ENCODE data around the gene PTGFRN. TPM values are rescaled to one million over a fixed set of nuclear protein-coding genes. Genes with fewer than 3 reads are reported as not detected.
"Not testable (repeated sequence)": the region's sequence is repeated elsewhere in the genome, so short reads cannot be mapped to it uniquely, and the experiment has no call there.

Gene PTGFRN
- total and polyA plus RNA-seq, 2 of the 8 experiments (the other 6 are each of a cell fraction or from before 2014, with no cell fraction given), result 13.0 to 32.6 TPM

DNA sequence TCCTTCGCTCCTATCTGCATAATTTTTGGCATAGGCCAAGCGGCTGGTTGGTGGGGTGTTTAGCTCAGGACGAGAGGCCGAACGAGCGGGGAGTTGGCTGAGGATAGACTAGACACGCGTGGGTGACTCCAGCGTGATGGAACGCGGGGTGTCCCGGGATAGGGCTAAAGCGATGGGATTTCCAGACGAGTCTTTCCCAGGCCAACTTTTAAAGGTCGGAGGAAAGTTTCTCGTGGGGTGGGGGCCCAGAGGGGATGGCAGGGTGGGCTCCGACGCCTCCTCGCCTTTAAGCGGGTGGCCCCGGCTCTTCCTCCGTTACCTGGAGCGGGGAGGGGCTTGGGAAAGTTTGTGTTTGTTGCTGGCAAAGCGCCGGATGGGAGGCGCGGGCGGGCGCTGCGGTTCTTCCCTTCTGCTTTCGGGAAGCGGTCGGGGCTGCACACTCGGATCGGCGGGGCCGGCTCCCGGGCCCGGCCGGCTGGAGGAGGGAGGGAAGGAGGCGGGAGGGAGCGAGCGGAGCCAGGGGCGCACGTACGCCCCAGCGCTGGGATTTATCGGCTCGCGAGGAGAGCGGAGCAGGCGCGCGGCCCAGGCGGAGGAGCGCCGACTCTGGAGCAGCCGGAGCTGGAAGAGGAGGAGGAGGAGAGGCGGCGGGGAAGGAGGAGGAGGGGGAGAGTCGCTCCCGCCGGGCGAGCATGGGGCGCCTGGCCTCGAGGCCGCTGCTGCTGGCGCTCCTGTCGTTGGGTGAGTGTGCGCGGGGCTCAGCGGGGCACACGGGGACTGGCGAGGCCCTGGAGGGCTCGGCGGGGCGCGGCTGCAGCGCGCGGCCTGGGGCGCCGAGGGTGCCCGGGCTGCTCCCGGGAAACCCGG, at the start of gene PTGFRN (continued):
- TF ChIP-seq PHF8 (conservative IDR thresholded peaks at IDR 0.05; ENCODE audit: low read depth, low read length) (peak; percentile 54; the same call in 1 of the 2 replicates), SIN3A (conservative IDR thresholded peaks at IDR 0.05 in 1 of 2, IDR thresholded peaks at IDR 0.05 in 1 of 2; ENCODE audit: low read depth in 1 of 2, low read length in 2 of 2) (peak in 1 of 2 experiments; percentile 65; a peak in 1 of 4 replicates), EZH2 (IDR thresholded peaks at IDR 0.05; ENCODE audit: low read depth, low read length, severe bottlenecking) (no peak)
- TF ChIP-seq, protein P1, sequence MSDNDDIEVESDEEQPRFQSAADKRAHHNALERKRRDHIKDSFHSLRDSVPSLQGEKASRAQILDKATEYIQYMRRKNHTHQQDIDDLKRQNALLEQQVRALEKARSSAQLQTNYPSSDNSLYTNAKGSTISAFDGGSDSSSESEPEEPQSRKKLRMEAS (IDR thresholded peaks at IDR 0.05), result peak; percentile 38; the same call in 1 of the 2 replicates

DNA sequence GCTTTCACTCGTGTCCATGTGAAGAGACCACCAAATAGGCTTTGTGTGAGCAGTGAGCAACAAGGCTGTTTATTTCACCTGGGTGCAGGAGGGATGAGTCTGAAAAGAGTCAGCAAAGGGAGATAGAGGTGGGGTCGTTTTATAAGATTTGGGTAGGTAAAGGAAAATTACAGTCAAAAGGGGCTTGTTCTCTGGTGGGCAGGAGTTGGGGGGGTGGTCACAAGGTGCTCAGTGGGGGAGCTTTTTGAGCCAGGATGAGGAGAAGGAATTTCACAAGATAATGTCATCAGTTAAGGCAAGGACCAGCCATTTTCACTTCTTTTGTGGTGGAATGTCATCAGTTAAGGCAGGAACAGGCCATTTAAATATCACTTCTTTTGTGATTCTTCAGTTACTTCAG, 49.5 kb upstream of the PTGFRN start:
- H3K36me3 ChIP-seq (ENCODE audit: control insufficient read depth in 2 of 4, insufficient read depth in 4 of 4, low read length in 3 of 4); H3K27me3 ChIP-seq (replicated peaks in 1 of 4; ENCODE audit: control insufficient read depth in 3 of 4, extremely low read depth in 1 of 4, insufficient read depth in 3 of 4, low read length in 3 of 4); H3K79me2 ChIP-seq (ENCODE audit: control insufficient read depth in 1 of 2, insufficient read depth in 2 of 2, low read length in 2 of 2); POLR2A ChIA-PET (ENCODE audit: partially characterized antibody); H3K18ac ChIP-seq (ENCODE audit: extremely low read depth, low read length); H2BK120ac ChIP-seq (replicated peaks; ENCODE audit: low read depth, low read length); H3K4me2 ChIP-seq (ENCODE audit: insufficient read depth in 1 of 2, low read depth in 2 of 2, low read length in 2 of 2); H4K20me1 ChIP-seq (replicated peaks in 1 of 2; ENCODE audit: control insufficient read depth in 1 of 2, insufficient read depth in 2 of 2, low read length in 2 of 2); H2AK5ac ChIP-seq (ENCODE audit: low read depth, low read length); H3K4me3 ChIP-seq (ENCODE audit: extremely low read depth in 1 of 4, insufficient read depth in 2 of 4, low read depth in 3 of 4, low read length in 4 of 4); H2BK5ac ChIP-seq (ENCODE audit: low read depth, low read length); H2AFZ ChIP-seq (ENCODE audit: low read length); H4K5ac ChIP-seq (ENCODE audit: insufficient read length, low read depth, low read length); H2BK20ac ChIP-seq (ENCODE audit: low read length); H3K9me3 ChIP-seq (ENCODE audit: insufficient read depth in 2 of 2, low read depth in 1 of 2, low read length in 1 of 2); H3K23ac ChIP-seq (ENCODE audit: insufficient read length); H3K9ac ChIP-seq (replicated peaks in 1 of 4; ENCODE audit: extremely low read depth in 1 of 4, low read depth in 3 of 4, low read length in 3 of 4); DNase-seq (ENCODE audit: low read depth in 1 of 2, low spot score in 2 of 2); H3K56ac ChIP-seq (replicated peaks; ENCODE audit: insufficient read length, low read depth, low read length); H4K8ac ChIP-seq (ENCODE audit: extremely low read depth, insufficient read depth, low read length); FAIRE-seq; H3K4ac ChIP-seq (replicated peaks; ENCODE audit: insufficient read length, low read depth, low read length); H3K14ac ChIP-seq (ENCODE audit: insufficient read length); H2BK15ac ChIP-seq (ENCODE audit: low read length); H3K79me1 ChIP-seq (ENCODE audit: low read depth, low read length); H3K23me2 ChIP-seq (ENCODE audit: low read depth, low read length); H3K27ac ChIP-seq (ENCODE audit: low read depth, low read length): not testable (repeated sequence)
- peaks cover 6 to 16% (median 12%) of the 10 kb centered on the region in 4 experiments; a peak in 5 of 7 replicates for H3K4me1 ChIP-seq (replicated peaks in 1 of 4; ENCODE audit: control insufficient read depth in 3 of 4, insufficient read depth in 4 of 4, low read length in 3 of 4)
- CTCF ChIA-PET (ENCODE audit: partially characterized antibody), result interaction anchor here (0.6 kb wide), 1 partner anchor 75 kb away, joined by 3 read pairs; no protein-coding TSS in a partner anchor
- peak overlapping the region; percentile 22 for H4K91ac ChIP-seq (replicated peaks; ENCODE audit: insufficient read length, low read length)
- 83% methylated on average over 2 of the region's 2 CpGs; no CpG with 5 or more reads in 1 of the 2 experiments for WGBS, 2 experiments (ENCODE audit: extremely low coverage in 1 of 2, insufficient coverage in 1 of 2, insufficient read length in 1 of 2, insufficient replicate concordance in 2 of 2, low coverage in 1 of 2, low lambda C conversion rate in 2 of 2, missing lambda C conversion rate in 1 of 2)
- H2BK12ac ChIP-seq (ENCODE audit: low read depth, low read length), result peak overlapping the region; percentile 18; the same call in 1 of the 2 replicates

Data from H1 (cell line).